ENCODE data around the gene GSG1L. TPM values are rescaled to one million over a fixed set of nuclear protein-coding genes. Genes with fewer than 3 reads are reported as not detected.

The GSG1L gene
- total and polyA plus RNA-seq, 4 donors: 0.14 to 1.3 (median 0.24) TPM

GRCh38 chr16:27852681-27853080, 210.8 kb downstream of the GSG1L start:
- ATAC-seq (ENCODE audit: insufficient read depth, low FRiP score): no peak
- no peaks in the 10 kb centered on the region for H3K4me1 ChIP-seq (ENCODE audit: control insufficient read depth in 5 of 5, insufficient read depth in 5 of 5, low read length in 5 of 5)
- peaks cover 0 to 3% (median 2%) of the 10 kb centered on the region in 3 donors for H3K27me3 ChIP-seq (ENCODE audit: control insufficient read depth in 3 of 3, insufficient read depth in 3 of 3, low read length in 2 of 3)
- no peaks in the 10 kb centered on the region for H3K36me3 ChIP-seq (ENCODE audit: control insufficient read depth in 4 of 4, insufficient read depth in 4 of 4, low read length in 4 of 4)
- H3K9ac ChIP-seq (ENCODE audit: insufficient read depth in 1 of 2, low read length in 2 of 2): no peak overlapping the region
- no peak for DNase-seq
- H3K4me3 ChIP-seq: no peak overlapping the region
- WGBS, 2 donors: 64 to 68% methylated on average over 13 of the region's 13 CpGs
- H3K27ac ChIP-seq (ENCODE audit: low read depth in 1 of 2, low read length in 1 of 2): no peak overlapping the region
- no peaks in the 10 kb centered on the region for H3K9me3 ChIP-seq (ENCODE audit: control insufficient read depth in 4 of 4, insufficient read depth in 3 of 4, low read length in 3 of 4)
- no peak for TF ChIP-seq CTCF (IDR thresholded peaks at IDR 0.05; ENCODE audit: control extremely low read depth, extremely low read depth)

- Histone ChIP-seq H3K36me3 (ENCODE audit: control insufficient read depth in 4 of 4, insufficient read depth in 4 of 4, low read length in 4 of 4) (no peaks in the 10 kb centered on the region), H3K9ac (ENCODE audit: insufficient read depth in 1 of 2, low read length in 2 of 2) (no peak overlapping the region), H3K27ac (ENCODE audit: low read depth in 1 of 2, low read length in 1 of 2) (no peak overlapping the region), H3K4me1 (ENCODE audit: control insufficient read depth in 5 of 5, insufficient read depth in 5 of 5, low read length in 5 of 5) (no peaks in the 10 kb centered on the region), H3K9me3 (ENCODE audit: control insufficient read depth in 4 of 4, insufficient read depth in 3 of 4, low read length in 3 of 4) (no peaks in the 10 kb centered on the region), H3K27me3 (ENCODE audit: control insufficient read depth in 3 of 3, insufficient read depth in 3 of 3, low read length in 2 of 3) (peaks cover 0 to 3% (median 2%) of the 10 kb centered on the region in 3 donors), H3K4me3 (no peak overlapping the region)
- ATAC-seq (ENCODE audit: insufficient read depth, low FRiP score) (no peak), DNase-seq (no peak)
- WGBS, 2 donors: 86 to 92% methylated on average over 7 of the region's 7 CpGs
- no peak for TF ChIP-seq CTCF (IDR thresholded peaks at IDR 0.05; ENCODE audit: control extremely low read depth, extremely low read depth)
Measured at GRCh38 chr16:27852116-27852515, 211.4 kb downstream of the GSG1L start.

- Histone ChIP-seq H3K4me3 (no peak overlapping the region), H3K36me3 (ENCODE audit: control insufficient read depth in 4 of 4, insufficient read depth in 4 of 4, low read length in 4 of 4) (no peaks in the 10 kb centered on the region), H3K9me3 (ENCODE audit: control insufficient read depth in 4 of 4, insufficient read depth in 3 of 4, low read length in 3 of 4) (no peaks in the 10 kb centered on the region), H3K27me3 (ENCODE audit: control insufficient read depth in 3 of 3, insufficient read depth in 3 of 3, low read length in 2 of 3) (peaks cover 0 to 3% (median 2%) of the 10 kb centered on the region in 3 donors), H3K9ac (ENCODE audit: insufficient read depth in 1 of 2, low read length in 2 of 2) (no peak overlapping the region), H3K27ac (ENCODE audit: low read depth in 1 of 2, low read length in 1 of 2) (no peak overlapping the region), H3K4me1 (ENCODE audit: control insufficient read depth in 5 of 5, insufficient read depth in 5 of 5, low read length in 5 of 5) (no peaks in the 10 kb centered on the region)
- ATAC-seq (ENCODE audit: insufficient read depth, low FRiP score): no peak
- TF ChIP-seq CTCF (IDR thresholded peaks at IDR 0.05; ENCODE audit: control extremely low read depth, extremely low read depth): no peak
- DNase-seq: no peak
- 70 to 81% methylated on average over 9 of the region's 9 CpGs for WGBS, 2 donors
Measured at GRCh38 chr16:27851586-27851985, 211.9 kb downstream of the GSG1L start.

- Histone ChIP-seq H3K27me3 (ENCODE audit: control insufficient read depth in 3 of 3, insufficient read depth in 3 of 3, low read length in 2 of 3) (peaks cover 0 to 3% (median 2%) of the 10 kb centered on the region in 3 donors), H3K27ac (ENCODE audit: low read depth in 1 of 2, low read length in 1 of 2) (no peak overlapping the region)
- no peak for DNase-seq
Measured at GRCh38 chr16:27849621-27850020, 213.9 kb downstream of the GSG1L start.

More at GRCh38 chr16:27849621-27850020, 213.9 kb downstream of the GSG1L start:
- Histone ChIP-seq H3K9me3 (ENCODE audit: control insufficient read depth in 4 of 4, insufficient read depth in 3 of 4, low read length in 3 of 4) (peaks cover 0 to 2% (median under 1%) of the 10 kb centered on the region in 4 donors), H3K4me1 (ENCODE audit: control insufficient read depth in 5 of 5, insufficient read depth in 5 of 5, low read length in 5 of 5) (no peaks in the 10 kb centered on the region), H3K4me3 (no peak overlapping the region), H3K9ac (ENCODE audit: insufficient read depth in 1 of 2, low read length in 2 of 2) (no peak overlapping the region), H3K36me3 (ENCODE audit: control insufficient read depth in 4 of 4, insufficient read depth in 4 of 4, low read length in 4 of 4) (no peaks in the 10 kb centered on the region)
- no peak for ATAC-seq (ENCODE audit: insufficient read depth, low FRiP score)
- no peak for TF ChIP-seq CTCF (IDR thresholded peaks at IDR 0.05; ENCODE audit: control extremely low read depth, extremely low read depth)
- 85 to 89% methylated on average over 3 of the region's 3 CpGs for WGBS, 2 donors
